ENCODE measurements around the gene BIRC3. TPM values are rescaled to one million over a fixed set of nuclear protein-coding genes. Genes with fewer than 3 reads are reported as not detected.
"Not testable (repeated sequence)": the region's sequence is repeated elsewhere in the genome, so short reads cannot be mapped to it uniquely, and the experiment has no call there.

The BIRC3 gene
- total RNA-seq, 2 experiments from 2014 or later, result 115 to 124 TPM

GRCh38 chr11:102300837-102301236, 16.4 kb upstream of the BIRC3 start:
- peak overlapping the region; percentile 30 for H3K4me3 Mint-ChIP-seq
- POLR2A ChIA-PET, result interaction anchor here (1.0 to 2.5 kb wide), 8 partner anchors 10 to 151 kb away, joined by 3 to 30 read pairs (median 6); partner anchors contain the start of gene BIRC3

GRCh38 chr11:102302241-102302640, 15.0 kb upstream of the BIRC3 start:
- peaks cover 9 to 11% of the 10 kb centered on the region in 2 experiments for H3K9me3 ChIP-seq (ENCODE audit: control insufficient read depth in 1 of 2, insufficient read depth in 1 of 2, low read length in 2 of 2)
- H3K27me3 ChIP-seq (ENCODE audit: control insufficient read depth in 1 of 2, insufficient read depth in 2 of 2, low read length in 2 of 2), result no peaks in the 10 kb centered on the region
- Mint-ChIP-seq H3K9me3 (peaks cover 12% of the 10 kb centered on the region), H3K27me3 (no peaks in the 10 kb centered on the region), H3K4me3 (no peak overlapping the region), H3K4me1 (ENCODE audit: low read depth) (peaks cover 79% of the 10 kb centered on the region), H3K27ac (peak overlapping the region; percentile 79), H3K36me3 (ENCODE audit: low read depth) (peaks cover 27% of the 10 kb centered on the region)
- no peak for TF ChIP-seq CTCF (IDR thresholded peaks at IDR 0.05)
- intact Hi-C loops (cut with DNase I, micrococcal nuclease), result no loop called here
- H3K4me3 ChIP-seq (ENCODE audit: low read length), result no peak overlapping the region
- H3K36me3 ChIP-seq (ENCODE audit: insufficient read depth, low read length), result no peaks in the 10 kb centered on the region
- no peak for DNase-seq
- ATAC-seq (ENCODE audit: poor library complexity), result no peak
- no peak overlapping the region for H3K27ac ChIP-seq (ENCODE audit: low read depth in 1 of 2, low read length in 2 of 2)
- peaks cover 61% of the 10 kb centered on the region for H3K4me1 ChIP-seq (ENCODE audit: insufficient read depth, low read length)
- POLR2A ChIA-PET, result no interaction called here
- CTCF ChIA-PET, result no interaction called here

More at GRCh38 chr11:102300837-102301236, 16.4 kb upstream of the BIRC3 start:
- Histone ChIP-seq H3K9me3 (ENCODE audit: control insufficient read depth in 1 of 2, insufficient read depth in 1 of 2, low read length in 2 of 2) (peaks cover 9 to 11% of the 10 kb centered on the region in 2 experiments), H3K4me1 (ENCODE audit: insufficient read depth, low read length) (peaks cover 47% of the 10 kb centered on the region), H3K27ac (ENCODE audit: low read depth in 1 of 2, low read length in 2 of 2) (peak overlapping the region in 1 of 2 donors; percentile 41)
- peak overlapping the region; percentile 79 for H3K27ac Mint-ChIP-seq
- intact Hi-C loops (cut with DNase I, micrococcal nuclease); H3K4me3 ChIP-seq (ENCODE audit: low read length); H3K27me3 ChIP-seq (ENCODE audit: control insufficient read depth in 1 of 2, insufficient read depth in 2 of 2, low read length in 2 of 2); H3K27me3 Mint-ChIP-seq; H3K36me3 ChIP-seq (ENCODE audit: insufficient read depth, low read length): not testable (repeated sequence)
- DNase-seq (peak in 13 of 14 experiments; percentile 54 to 83 (median 75)), ATAC-seq (ENCODE audit: poor library complexity) (peak; percentile 90)
- H3K9me3 Mint-ChIP-seq, result peaks cover 12% of the 10 kb centered on the region
- H3K36me3 Mint-ChIP-seq (ENCODE audit: low read depth), result peaks cover 27% of the 10 kb centered on the region
- CTCF ChIA-PET, result interaction anchor here (0.9 to 1.4 kb wide), 3 partner anchors 13 to 41 kb away, joined by 3 to 5 read pairs (median 3); no protein-coding TSS in a partner anchor
- H3K4me1 Mint-ChIP-seq (ENCODE audit: low read depth), result peaks cover 66% of the 10 kb centered on the region

DNA sequence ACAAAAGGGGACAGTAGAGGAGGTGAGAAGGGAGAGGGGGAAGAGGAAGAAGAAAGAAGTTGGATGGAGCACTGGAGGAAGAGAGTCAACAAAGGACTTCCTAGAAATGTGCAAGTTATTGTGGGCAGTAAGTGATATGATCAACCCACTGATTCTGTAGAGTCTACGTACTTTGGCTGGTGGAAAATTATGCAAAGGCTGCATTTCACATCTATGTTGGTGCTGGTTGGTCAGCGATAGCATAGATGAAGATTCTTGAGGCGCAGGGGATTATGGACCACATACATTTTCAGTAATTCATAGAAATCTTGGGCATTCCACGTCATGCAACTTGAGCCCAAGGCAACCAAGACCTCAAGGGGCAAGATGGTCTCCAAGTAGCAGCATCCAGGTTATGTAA, 12.6 kb upstream of the BIRC3 start:
- no peak for ATAC-seq (ENCODE audit: poor library complexity)

More for the DNA sequence above, 12.6 kb upstream of the BIRC3 start:
- POLR2A ChIA-PET, result no interaction called here
- no peaks in the 10 kb centered on the region for H3K27me3 Mint-ChIP-seq
- H3K4me3 Mint-ChIP-seq, result peak overlapping the region; percentile 69
- intact Hi-C loops (cut with DNase I, micrococcal nuclease), result loop anchor here in 1 of 2 experiments (5.0 kb wide), 2 partner anchors 43 to 58 kb away; partner anchors contain the start of gene BIRC2
- H3K27ac Mint-ChIP-seq, result peak overlapping the region; percentile 98
- Histone ChIP-seq H3K4me3 (ENCODE audit: low read length) (no peak overlapping the region), H3K9me3 (ENCODE audit: control insufficient read depth in 1 of 2, insufficient read depth in 1 of 2, low read length in 2 of 2) (peaks cover 9 to 11% of the 10 kb centered on the region in 2 experiments), H3K36me3 (ENCODE audit: insufficient read depth, low read length) (no peaks in the 10 kb centered on the region), H3K4me1 (ENCODE audit: insufficient read depth, low read length) (peaks cover 63% of the 10 kb centered on the region), H3K27ac (ENCODE audit: low read depth in 1 of 2, low read length in 2 of 2) (peak overlapping the region; percentile 11 to 76), H3K27me3 (ENCODE audit: control insufficient read depth in 1 of 2, insufficient read depth in 2 of 2, low read length in 2 of 2) (no peaks in the 10 kb centered on the region)
- no peak for DNase-seq
- no peak for TF ChIP-seq CTCF (IDR thresholded peaks at IDR 0.05)
- peaks cover 25% of the 10 kb centered on the region for H3K36me3 Mint-ChIP-seq (ENCODE audit: low read depth)
- H3K4me1 Mint-ChIP-seq (ENCODE audit: low read depth), result peaks cover 79% of the 10 kb centered on the region
- CTCF ChIA-PET, result no interaction called here
- peaks cover 12% of the 10 kb centered on the region for H3K9me3 Mint-ChIP-seq

Measured in CD4-positive, alpha-beta T cell (primary cell).